Activated naive CD8-positive, alpha-beta T cell treated with anti-CD3 and anti-CD28 coated beads, Interleukin-2, amount 10 ng/mL, durations not matched to agents 7 days and 5 days (primary cell): ENCODE data around the gene RABGAP1L. TPM values are rescaled to one million over a fixed set of nuclear protein-coding genes. Genes with fewer than 3 reads are reported as not detected.
A peak's percentile ranks its signal among the peaks of the same experiment; 100 is the strongest.
"Not testable (repeated sequence)": the region's sequence is repeated elsewhere in the genome, so short reads cannot be mapped to it uniquely, and the experiment has no call there.

Experiments
- ATAC-seq: fragments of 150-1000 bp; cut with Tn5 transposase; one replicate; pipeline ENCODE4 v1.10.0; 2021; ENCODE audit warnings: low read depth, moderate library complexity
- POLR2A ChIA-PET: fragments of 350-600 bp; sonication (Branson Sonifier 250); formaldehyde crosslinking; loops from one replicate; lab custom pipeline; 2021; ENCODE audit warnings: antibody characterized with exemption; lab: Charles Lee
- DNase-seq: peaks from one replicate; pipeline ENCODE4 v3.0.0; 2021
- H3K27ac Mint-ChIP-seq: one replicate; pipeline ENCODE4 v1.8.0; 2022; ENCODE audit warnings: mild to moderate bottlenecking, mixed read lengths
- H3K27me3 Mint-ChIP-seq: one replicate; pipeline ENCODE4 v1.8.0; 2022; ENCODE audit warnings: mild to moderate bottlenecking, moderate library complexity, mixed read lengths
- H3K36me3 Mint-ChIP-seq: one replicate; pipeline ENCODE4 v1.8.0; 2021; ENCODE audit warnings: mild to moderate bottlenecking, mixed read lengths
- H3K4me1 Mint-ChIP-seq: one replicate; pipeline ENCODE4 v1.8.0; 2021; ENCODE audit warnings: mixed read lengths
- H3K4me3 Mint-ChIP-seq: one replicate; pipeline ENCODE4 v1.8.0; 2022; ENCODE audit warnings: mild to moderate bottlenecking, moderate library complexity, mixed read lengths
- H3K9me3 Mint-ChIP-seq: one replicate; pipeline ENCODE4 v1.8.0; 2021; ENCODE audit warnings: mixed read lengths
- total RNA-seq, 2 experiments: library from RNA; stranded (reverse); gene quantifications; one replicate each; pipeline ENCODE4 v1.2.3, GENCODE V29; 2021

Gene RABGAP1L
- total RNA-seq, 2 experiments from 2014 or later, result 64.8 to 69.9 TPM

DNA sequence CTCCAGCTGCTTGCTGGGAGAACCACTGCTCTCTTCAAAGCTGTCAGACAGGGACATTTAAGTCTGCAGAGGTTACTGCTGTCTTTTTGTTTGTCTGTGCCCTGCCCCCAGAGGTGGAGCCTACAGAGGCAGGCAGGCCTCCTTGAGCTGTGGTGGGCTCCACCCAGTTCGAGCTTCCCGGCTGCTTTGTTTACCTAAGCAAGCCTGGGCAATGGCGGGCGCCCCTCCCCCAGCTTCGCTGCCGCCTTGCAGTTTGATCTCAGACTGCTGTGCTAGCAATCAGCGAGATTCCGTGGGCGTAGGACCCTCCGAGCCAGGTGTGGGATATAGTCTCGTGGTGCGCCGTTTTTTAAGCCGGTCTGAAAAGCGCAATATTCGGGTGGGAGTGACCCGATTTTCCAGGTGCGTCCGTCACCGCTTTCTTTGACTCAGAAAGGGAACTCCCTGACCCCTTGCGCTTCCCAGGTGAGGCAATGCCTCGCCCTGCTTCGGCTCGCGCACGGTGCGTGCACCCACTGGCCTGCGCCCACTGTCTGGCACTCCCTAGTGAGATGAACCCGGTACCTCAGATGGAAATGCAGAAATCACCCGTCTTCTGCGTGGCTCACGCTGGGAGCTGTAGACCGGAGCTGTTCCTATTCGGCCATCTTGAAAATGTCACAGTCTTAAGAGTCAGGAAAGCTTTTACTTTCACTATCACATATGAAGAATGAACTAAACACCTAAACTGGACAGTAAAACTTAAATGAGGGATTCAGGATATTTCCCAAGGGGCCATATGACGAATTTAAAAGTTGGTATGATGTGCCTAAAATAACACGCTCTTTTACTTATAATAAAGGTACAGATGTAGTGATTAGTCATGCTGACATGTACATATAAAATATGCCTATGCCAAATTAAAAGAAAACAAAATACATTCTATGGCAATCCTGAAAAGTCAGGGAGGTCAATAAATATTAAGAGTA is 689.6 kb downstream of the RABGAP1L start:
- H3K27ac Mint-ChIP-seq, DNase-seq, H3K4me1 Mint-ChIP-seq, H3K27me3 Mint-ChIP-seq, ATAC-seq, H3K9me3 Mint-ChIP-seq, POLR2A ChIA-PET, H3K36me3 Mint-ChIP-seq, H3K4me3 Mint-ChIP-seq: not testable (repeated sequence)

DNA sequence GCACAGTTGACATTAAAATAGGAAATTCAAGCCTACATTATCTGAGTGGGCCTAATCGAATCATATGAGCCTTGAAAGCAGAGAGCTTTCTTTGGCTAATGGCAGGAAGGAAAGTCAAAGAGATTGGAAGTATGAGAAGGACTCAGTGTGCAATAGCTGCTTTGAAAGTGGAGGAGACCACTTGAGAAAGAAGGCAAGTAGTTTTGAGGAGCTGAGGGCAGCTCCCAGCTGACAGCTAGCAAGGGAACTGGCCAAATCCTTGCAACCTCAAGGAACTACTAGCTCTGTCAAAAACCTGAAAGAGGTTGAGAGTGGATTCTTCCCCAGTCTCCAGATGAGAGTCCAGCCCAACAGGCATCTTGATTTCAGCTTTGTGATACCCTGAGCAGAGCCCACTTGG is 691.4 kb downstream of the RABGAP1L start:
- H3K4me1 Mint-ChIP-seq, result peaks cover 4% of the 10 kb centered on the region
- no peaks in the 10 kb centered on the region for H3K9me3 Mint-ChIP-seq
- POLR2A ChIA-PET, result no interaction called here
- no peaks in the 10 kb centered on the region for H3K27me3 Mint-ChIP-seq
- ATAC-seq (no peak), DNase-seq (no peak)
- no peak overlapping the region for H3K27ac Mint-ChIP-seq
- peaks cover 2% of the 10 kb centered on the region for H3K36me3 Mint-ChIP-seq
- H3K4me3 Mint-ChIP-seq, result no peak overlapping the region

DNA sequence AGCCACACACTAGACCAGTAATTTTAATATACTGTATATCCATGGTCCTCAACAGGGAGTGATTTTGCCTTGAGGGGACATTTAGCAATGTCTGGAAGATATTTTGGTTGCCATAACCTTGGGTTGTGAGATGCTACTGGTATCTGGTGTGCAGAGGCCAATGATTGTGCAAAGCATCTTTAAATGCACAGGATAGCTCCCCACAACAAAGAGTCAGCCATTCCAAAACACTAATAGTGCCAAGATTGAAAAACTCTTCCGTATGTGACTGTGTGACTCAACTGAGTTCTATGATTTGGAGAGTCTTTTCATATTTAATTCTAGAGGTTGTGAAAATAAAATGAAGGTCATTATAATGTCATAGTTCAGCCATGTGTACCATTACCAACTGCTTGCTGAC is 699.0 kb downstream of the RABGAP1L start:
- ATAC-seq, result no peak
- no peak for DNase-seq
- Mint-ChIP-seq H3K9me3 (peaks cover 5% of the 10 kb centered on the region), H3K4me1 (no peaks in the 10 kb centered on the region), H3K4me3 (no peak overlapping the region), H3K27me3 (no peaks in the 10 kb centered on the region), H3K27ac (no peak overlapping the region), H3K36me3 (peaks cover 7% of the 10 kb centered on the region)
- POLR2A ChIA-PET, result no interaction called here

DNA sequence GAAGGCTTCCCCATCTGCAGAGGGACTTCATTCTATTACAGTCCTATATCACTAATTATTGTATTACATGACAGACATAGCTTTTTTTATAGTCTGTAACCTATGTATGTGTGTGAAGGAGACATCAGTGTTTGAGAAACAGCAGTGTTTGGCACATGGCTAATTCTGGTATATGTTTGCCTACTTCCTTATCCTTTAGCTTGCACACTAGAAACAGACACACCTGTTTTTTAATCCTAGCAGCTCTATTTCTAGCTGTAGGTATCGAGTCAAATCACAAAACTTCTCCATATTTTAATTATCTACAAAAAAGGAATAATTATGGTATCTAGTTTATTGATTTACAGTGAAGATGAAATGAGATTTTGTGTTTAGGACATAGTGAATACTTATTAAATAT is 711.0 kb downstream of the RABGAP1L start:
- no peak overlapping the region for H3K27ac Mint-ChIP-seq
- ATAC-seq (no peak), DNase-seq (no peak)
- peaks cover 7% of the 10 kb centered on the region for H3K36me3 Mint-ChIP-seq
- H3K9me3 Mint-ChIP-seq, result peaks cover 3% of the 10 kb centered on the region
- no peaks in the 10 kb centered on the region for H3K27me3 Mint-ChIP-seq
- no peak overlapping the region for H3K4me3 Mint-ChIP-seq
- POLR2A ChIA-PET, result no interaction called here
- H3K4me1 Mint-ChIP-seq, result no peaks in the 10 kb centered on the region

DNA sequence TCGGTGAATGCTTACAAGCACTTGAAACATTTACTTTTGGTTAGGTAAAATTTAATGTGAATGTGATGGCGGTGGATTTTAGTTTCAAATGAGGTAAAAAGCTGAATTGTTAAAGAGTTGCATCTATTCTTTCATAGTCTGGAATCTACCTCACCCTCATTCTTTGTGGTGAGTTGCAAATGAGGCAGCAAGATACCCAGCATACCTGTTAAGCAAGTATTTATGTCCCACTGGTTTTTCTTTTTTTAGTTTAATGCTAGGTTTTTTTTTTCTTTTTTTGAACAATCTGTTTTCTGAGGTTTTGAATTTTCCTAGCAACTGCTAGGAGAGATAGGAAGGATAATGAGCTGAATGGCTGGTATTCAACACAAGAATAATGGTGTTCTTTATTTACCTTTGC is 712.6 kb downstream of the RABGAP1L start:
- POLR2A ChIA-PET, result no interaction called here
- H3K27ac Mint-ChIP-seq, result no peak overlapping the region

DNA sequence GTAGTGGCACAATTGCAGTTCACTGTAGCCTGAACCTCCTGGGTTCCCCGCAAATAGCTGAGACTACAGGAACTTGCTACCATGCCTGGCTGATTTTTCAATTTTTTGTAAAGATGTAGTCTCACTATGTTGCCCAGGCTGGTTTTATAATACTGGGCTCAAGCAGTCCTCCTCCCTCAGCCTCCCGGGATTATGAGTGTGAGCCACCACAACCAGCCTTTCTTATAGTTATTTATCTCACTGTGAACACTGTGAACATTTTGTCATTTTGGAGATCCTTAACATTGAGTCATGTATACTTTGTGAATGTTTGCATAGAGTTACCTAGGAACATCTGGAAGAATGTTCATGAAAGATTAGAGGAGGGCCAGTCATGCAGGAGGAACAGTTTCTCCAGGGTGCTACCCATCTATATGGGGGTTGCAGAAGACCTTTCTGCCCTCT is 713.3 kb downstream of the RABGAP1L start:
- DNase-seq, result no peak
- Mint-ChIP-seq H3K36me3 (peaks cover 7% of the 10 kb centered on the region), H3K27me3 (no peaks in the 10 kb centered on the region), H3K4me3 (no peak overlapping the region), H3K4me1 (peaks cover 2% of the 10 kb centered on the region), H3K9me3 (peaks cover 3% of the 10 kb centered on the region), H3K27ac (no peak overlapping the region)
- ATAC-seq, result no peak
- POLR2A ChIA-PET, result no interaction called here

More for the DNA sequence above, 712.6 kb downstream of the RABGAP1L start:
- Mint-ChIP-seq H3K27me3 (no peaks in the 10 kb centered on the region), H3K4me3 (no peak overlapping the region), H3K36me3 (peaks cover 7% of the 10 kb centered on the region), H3K4me1 (no peaks in the 10 kb centered on the region), H3K9me3 (peaks cover 3% of the 10 kb centered on the region)
- DNase-seq (no peak), ATAC-seq (no peak)

DNA sequence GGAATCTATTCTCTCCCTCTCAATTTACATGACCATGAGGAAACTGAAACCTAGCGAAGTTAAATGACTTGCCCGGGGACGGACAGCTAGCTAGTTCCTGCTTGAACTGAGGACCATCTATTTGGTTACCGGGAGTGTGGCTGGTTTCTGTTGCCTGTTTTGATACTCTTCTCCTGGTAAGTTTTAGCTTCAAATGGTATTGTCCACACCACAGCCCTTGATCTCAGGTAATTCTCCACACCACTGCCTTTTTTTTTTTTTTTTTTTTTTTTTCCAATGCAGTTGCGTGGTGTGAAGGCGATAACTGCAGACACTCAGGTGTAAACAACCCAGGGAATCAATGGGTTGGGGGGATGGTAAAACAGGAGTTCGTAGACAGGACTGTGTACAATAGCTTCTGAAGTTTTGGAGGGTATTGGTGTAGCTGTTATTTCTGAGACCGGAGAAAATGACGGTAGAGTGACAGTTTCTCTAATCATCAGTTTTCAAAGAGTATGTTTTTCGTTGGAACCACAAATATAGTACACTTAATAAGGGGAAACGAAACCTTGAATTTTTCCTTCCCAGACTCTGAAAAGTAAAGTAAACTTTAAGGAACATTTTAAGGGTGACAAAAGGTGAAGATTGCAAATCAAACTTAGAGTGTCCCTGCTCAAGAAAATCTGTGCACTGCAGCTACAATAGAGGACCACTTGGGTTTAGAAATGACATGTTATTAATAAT is 715.2 kb downstream of the RABGAP1L start:
- Mint-ChIP-seq H3K27me3 (no peaks in the 10 kb centered on the region), H3K4me1 (peaks cover 2% of the 10 kb centered on the region), H3K36me3 (peaks cover 2% of the 10 kb centered on the region), H3K9me3 (peaks cover under 1% of the 10 kb centered on the region), H3K4me3 (peak overlapping the region; percentile 54), H3K27ac (no peak overlapping the region)
- DNase-seq (no peak), ATAC-seq (no peak)
- POLR2A ChIA-PET, result no interaction called here

DNA sequence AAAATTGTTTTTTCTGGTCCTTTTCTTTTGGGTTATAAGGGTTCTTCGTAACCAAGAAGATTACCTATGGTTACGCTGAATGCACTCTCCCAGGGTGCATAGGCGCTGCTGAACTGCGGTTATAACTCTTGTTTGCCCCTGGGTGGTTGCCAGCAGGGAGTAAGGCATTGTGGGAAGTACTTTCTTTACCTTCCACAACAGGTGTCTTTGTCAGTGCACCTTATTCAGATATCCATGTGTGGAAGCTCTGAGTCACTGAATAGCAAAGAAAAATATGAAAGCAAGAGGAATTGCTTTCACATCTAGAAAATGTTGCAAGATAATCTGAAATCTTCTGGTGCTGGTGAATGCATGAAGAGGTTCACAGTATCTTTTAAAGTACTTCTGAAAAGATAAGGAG is 716.0 kb downstream of the RABGAP1L start:
- H3K27ac Mint-ChIP-seq, result no peak overlapping the region
- peaks cover 1% of the 10 kb centered on the region for H3K36me3 Mint-ChIP-seq
- POLR2A ChIA-PET, result no interaction called here
- peaks cover 2% of the 10 kb centered on the region for H3K4me1 Mint-ChIP-seq
- no peaks in the 10 kb centered on the region for H3K27me3 Mint-ChIP-seq
- DNase-seq, result no peak
- peak overlapping the region; percentile 58 for H3K4me3 Mint-ChIP-seq
- no peak for ATAC-seq
- H3K9me3 Mint-ChIP-seq, result no peaks in the 10 kb centered on the region

DNA sequence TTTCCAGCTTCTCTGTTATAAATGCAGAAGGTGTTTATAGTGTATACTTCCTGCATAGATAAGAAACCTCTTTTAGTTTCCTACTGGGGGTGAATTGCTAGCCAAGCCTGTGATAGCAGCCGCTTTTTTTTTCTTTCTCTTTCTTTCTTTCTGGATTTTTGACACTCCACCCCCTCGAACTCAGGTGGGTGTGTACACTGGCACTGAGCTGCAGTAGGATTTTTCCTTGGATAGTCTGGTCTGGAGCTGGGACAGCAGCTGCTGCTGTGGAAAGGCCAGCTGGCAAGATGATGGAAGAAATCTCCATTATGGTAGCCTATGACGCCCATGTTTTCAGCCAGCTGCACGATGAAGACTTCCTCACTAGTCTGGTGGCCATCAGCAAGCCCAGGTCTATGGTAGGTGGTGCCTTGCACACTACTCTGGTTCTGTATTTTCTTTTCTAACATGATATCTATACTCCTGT is 717.9 kb downstream of the RABGAP1L start:
- POLR2A ChIA-PET, result no interaction called here
- Mint-ChIP-seq H3K36me3 (peaks cover 1% of the 10 kb centered on the region), H3K27ac (no peak overlapping the region), H3K4me1 (peaks cover 2% of the 10 kb centered on the region), H3K4me3 (no peak overlapping the region), H3K27me3 (no peaks in the 10 kb centered on the region), H3K9me3 (no peaks in the 10 kb centered on the region)
- DNase-seq (no peak), ATAC-seq (no peak)

DNA sequence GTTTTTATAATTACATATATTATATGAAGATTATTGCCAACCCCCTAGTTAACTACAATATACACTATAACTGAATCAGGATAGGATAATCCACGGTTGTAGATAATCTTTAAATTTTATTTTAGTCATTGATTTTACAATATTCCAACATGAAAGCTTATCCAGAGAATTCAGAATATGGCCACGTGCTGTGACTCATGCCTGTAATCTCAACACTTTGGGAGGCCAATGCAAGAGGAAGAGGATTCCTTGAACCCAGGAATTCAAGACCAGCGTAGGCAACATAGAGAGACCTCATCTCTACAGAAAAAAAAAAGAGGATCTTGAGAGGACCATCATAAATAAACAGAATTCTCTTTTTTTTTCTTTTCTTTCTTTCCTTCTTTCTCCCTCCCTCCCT is 720.9 kb downstream of the RABGAP1L start:
- Mint-ChIP-seq H3K27me3 (no peaks in the 10 kb centered on the region), H3K4me1 (peaks cover 2% of the 10 kb centered on the region), H3K27ac (no peak overlapping the region), H3K4me3 (no peak overlapping the region), H3K36me3 (peaks cover 1% of the 10 kb centered on the region), H3K9me3 (no peaks in the 10 kb centered on the region)
- DNase-seq, result no peak
- POLR2A ChIA-PET, result no interaction called here
- ATAC-seq, result no peak

DNA sequence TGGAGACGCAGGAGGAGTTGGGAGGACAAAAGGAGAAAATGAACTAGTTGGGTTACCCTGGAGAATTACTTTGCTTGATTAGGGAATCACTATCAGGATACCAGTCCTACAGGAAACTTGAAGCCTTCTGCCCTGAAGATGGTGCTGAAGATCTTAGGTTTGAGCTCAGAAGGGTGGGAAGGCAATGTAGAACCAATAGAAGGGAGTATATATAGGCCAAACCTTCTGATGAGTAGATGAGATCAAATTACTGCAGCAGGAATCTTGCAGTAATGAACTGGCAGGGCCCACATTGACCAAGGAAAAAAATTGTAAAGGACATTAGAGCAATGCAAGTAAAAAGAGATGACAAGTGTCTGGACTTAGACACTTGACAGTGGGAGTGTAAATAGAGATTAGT is 724.1 kb downstream of the RABGAP1L start:
- POLR2A ChIA-PET, result no interaction called here
- peaks cover 1% of the 10 kb centered on the region for H3K36me3 Mint-ChIP-seq
- no peak overlapping the region for H3K27ac Mint-ChIP-seq
- H3K4me3 Mint-ChIP-seq, result no peak overlapping the region
- no peak for ATAC-seq
- no peaks in the 10 kb centered on the region for H3K27me3 Mint-ChIP-seq
- H3K4me1 Mint-ChIP-seq, result no peaks in the 10 kb centered on the region
- H3K9me3 Mint-ChIP-seq, result no peaks in the 10 kb centered on the region
- no peak for DNase-seq

DNA sequence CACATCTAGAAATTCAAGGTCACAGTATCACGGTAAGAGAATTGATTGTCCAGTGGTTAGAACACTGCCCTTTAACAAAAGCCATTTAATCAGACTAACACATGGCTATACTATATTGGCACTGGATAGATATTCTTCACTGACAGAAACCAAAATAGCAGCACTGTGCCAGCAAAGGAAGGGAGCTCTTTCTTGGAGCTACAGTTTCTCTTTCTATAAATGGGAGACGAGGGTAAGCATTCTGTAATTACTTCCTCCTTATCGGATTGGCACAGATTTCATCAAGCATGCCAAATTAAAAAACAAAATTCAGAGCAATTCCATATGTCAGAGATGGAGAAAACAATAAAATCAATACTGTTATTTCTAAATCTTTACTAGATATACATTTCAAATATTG is 724.7 kb downstream of the RABGAP1L start:
- H3K4me3 Mint-ChIP-seq, result no peak overlapping the region
- POLR2A ChIA-PET, result no interaction called here

DNA sequence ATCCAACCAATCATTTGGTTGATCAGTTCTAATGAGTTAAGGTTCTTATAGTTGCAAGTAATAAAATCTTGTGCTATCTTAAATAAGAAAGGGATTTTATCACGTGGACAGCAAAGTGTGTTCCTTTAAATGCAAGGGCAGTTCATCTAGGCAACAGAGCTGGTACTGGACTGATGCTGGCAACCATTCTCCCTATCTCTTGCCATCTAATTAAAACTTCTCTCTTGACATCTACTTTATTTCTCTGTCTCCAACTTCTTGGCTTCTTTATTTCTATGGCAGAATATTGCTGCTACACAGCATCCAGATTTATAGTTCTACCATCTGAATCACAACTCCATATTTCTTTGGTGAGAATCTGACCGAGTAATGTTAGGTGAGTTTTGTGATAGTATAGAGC is 725.2 kb downstream of the RABGAP1L start:
- no peaks in the 10 kb centered on the region for H3K9me3 Mint-ChIP-seq
- ATAC-seq, result no peak
- H3K27me3 Mint-ChIP-seq, result no peaks in the 10 kb centered on the region
- H3K4me3 Mint-ChIP-seq, result no peak overlapping the region
- POLR2A ChIA-PET, result no interaction called here
- H3K36me3 Mint-ChIP-seq, result no peaks in the 10 kb centered on the region
- DNase-seq, result no peak
- no peaks in the 10 kb centered on the region for H3K4me1 Mint-ChIP-seq
- no peak overlapping the region for H3K27ac Mint-ChIP-seq

More for the DNA sequence above, 724.7 kb downstream of the RABGAP1L start:
- no peaks in the 10 kb centered on the region for H3K4me1 Mint-ChIP-seq
- H3K36me3 Mint-ChIP-seq, result peaks cover 1% of the 10 kb centered on the region
- no peak for ATAC-seq
- no peaks in the 10 kb centered on the region for H3K9me3 Mint-ChIP-seq
- DNase-seq, result no peak
- H3K27me3 Mint-ChIP-seq, result no peaks in the 10 kb centered on the region
- H3K27ac Mint-ChIP-seq, result no peak overlapping the region
